GM12878 (cell line): ENCODE results near the gene TKFC. TPM values are rescaled to one million over a fixed set of nuclear protein-coding genes. Genes with fewer than 3 reads are reported as not detected.
A peak's percentile ranks its signal among the peaks of the same experiment; 100 is the strongest.

Experiments used
- ATAC-seq: fragments of 200-7000 bp; cut with Tn5 transposase; 3 replicates; pipeline ENCODE4 v1.9.1; 2020; ENCODE audit warnings: mild to moderate bottlenecking, moderate library complexity
- BruUV-seq: library from RNA; stranded (reverse); fragments of 400-500 nt; replicated peaks from 2 replicates; lab custom pipeline; 2021; lab: Mats Ljungman, UMichigan
- CTCF ChIA-PET: fragments of 300-600 bp; sonication (Branson Sonifier 250); formaldehyde crosslinking; extraction: SDS; loops from one replicate; lab custom pipeline; 2021; ENCODE audit warnings: inconsistent platforms; lab: Yijun Ruan, JAX
- POLR2A ChIA-PET: fragments of 350-600 bp; formaldehyde crosslinking; extraction: SDS; loops from one replicate; lab custom pipeline; 2021; ENCODE audit warnings: inconsistent platforms; lab: Charles Lee
- RAD21 ChIA-PET: fragments of 300-600 bp; sonication (Branson Sonifier 250); formaldehyde crosslinking; loops from one replicate; lab custom pipeline; 2023; ENCODE audit warnings: antibody characterized with exemption; ENCODE audit not compliant: unreplicated experiment; lab: Charles Lee
- SMC1A ChIA-PET: fragments of 300-600 bp; sonication (Branson Sonifier 250); formaldehyde crosslinking; loops from one replicate; lab custom pipeline; 2023; ENCODE audit not compliant: unreplicated experiment, uncharacterized antibody; lab: Charles Lee
- DNase-seq: peaks from one replicate; pipeline ENCODE4 v3.0.0-alpha.2; 2011; ENCODE audit warnings: low read depth, low spot score
- FAIRE-seq: peaks from 3 replicates; lab custom pipeline; 2011; peaks lifted over from hg19 to GRCh38; lab: Jason Lieb, UNC
- H2AFZ ChIP-seq: 2 replicates; pipeline ENCODE4 v1.6.0; 2011; ENCODE audit warnings: low read depth, low read length, control low read depth; ENCODE audit not compliant: control insufficient read depth
- H3K27ac ChIP-seq: 2 replicates; pipeline ENCODE4 v1.5.1; 2011; ENCODE audit warnings: control low read depth; ENCODE audit not compliant: control insufficient read depth, insufficient read depth
- H3K27me3 ChIP-seq, 2 experiments: replicated peaks in 1 of 2; 2 replicates each; pipeline versions ENCODE4 v1.6.0 to v1.6.1; 2011; ENCODE audit warnings: low read length in 1 of 2; ENCODE audit not compliant: control insufficient read depth in 2 of 2, insufficient read depth in 2 of 2
- H3K36me3 ChIP-seq, 2 experiments: 2 replicates each; pipeline ENCODE4 v1.5.1; 2011; ENCODE audit warnings: low read length in 1 of 2; ENCODE audit not compliant: control insufficient read depth in 2 of 2, insufficient read depth in 2 of 2
- H3K4me1 ChIP-seq: 2 replicates; pipeline ENCODE4 v1.6.1; 2011; ENCODE audit warnings: mild to moderate bottlenecking, low read length, moderate library complexity, mixed read lengths; ENCODE audit not compliant: control insufficient read depth, insufficient read depth
- H3K4me2 ChIP-seq: 2 replicates; pipeline ENCODE4 v1.6.0; 2011; ENCODE audit warnings: control low read depth; ENCODE audit not compliant: control insufficient read depth, insufficient read depth
- H3K4me3 ChIP-seq: fragments of 200-600 bp; sonication (generic); 2 replicates; pipeline ENCODE4 v1.5.1; 2016
- H3K79me2 ChIP-seq: 2 replicates; pipeline ENCODE4 v1.6.0; 2011; ENCODE audit warnings: low read length; ENCODE audit not compliant: control insufficient read depth, insufficient read depth
- H3K9ac ChIP-seq: 2 replicates; pipeline ENCODE4 v1.8.0; 2011; ENCODE audit warnings: low read length, control low read depth, mixed read lengths; ENCODE audit not compliant: control insufficient read depth, insufficient read depth
- H3K9me3 ChIP-seq: replicated peaks from 3 replicates; pipeline ENCODE4 v1.5.1; 2011; ENCODE audit warnings: mild to moderate bottlenecking, low read length; ENCODE audit not compliant: control insufficient read depth, insufficient read depth
- H4K20me1 ChIP-seq: 2 replicates; pipeline ENCODE4 v1.6.0; 2011; ENCODE audit not compliant: control insufficient read depth, insufficient read depth
- BCL11A ChIP-seq: IDR thresholded peaks from 2 replicates; pipeline ENCODE4 v1.6.1; 2011; ENCODE audit warnings: low read depth, low read length
- BCL3 ChIP-seq: IDR thresholded peaks from 2 replicates; pipeline ENCODE4 v1.6.1; 2011; ENCODE audit warnings: borderline replicate concordance, low read depth, mild to moderate bottlenecking, moderate library complexity, low read length; ENCODE audit not compliant: insufficient read depth, poor library complexity, severe bottlenecking
- BHLHE40 ChIP-seq, 2 experiments: fragments of 450-650 bp in 1 of 2; IDR thresholded peaks; 2 replicates each; pipeline ENCODE4 v1.6.1; 2011 to 2017; ENCODE audit warnings: low read depth in 2 of 2, borderline replicate concordance in 1 of 2, improper control_type of control experiment in 1 of 2, low read length in 1 of 2, mild to moderate bottlenecking in 1 of 2
- CBX3 ChIP-seq: fragments of 200-600 bp; sonication (generic); IDR thresholded peaks from 2 replicates; pipeline ENCODE4 v1.6.1; 2016; ENCODE audit warnings: low read depth, borderline replicate concordance
- CHD4 ChIP-seq: fragments of 200-600 bp; sonication (generic); IDR thresholded peaks from 2 replicates; pipeline ENCODE4 v1.6.1; 2016; ENCODE audit warnings: mild to moderate bottlenecking
- GATAD2B ChIP-seq: fragments of 450-650 bp; conservative IDR thresholded peaks from 2 replicates; pipeline ENCODE4 v1.6.1; 2017; ENCODE audit warnings: low read depth, mild to moderate bottlenecking, moderate library complexity
- HDAC6 ChIP-seq: fragments of 200-600 bp; sonication (generic); IDR thresholded peaks from one replicate; pipeline ENCODE4 v1.8.0; 2017; ENCODE audit warnings: antibody characterized with exemption; ENCODE audit not compliant: unreplicated experiment
- IKZF2 ChIP-seq, 2 experiments: fragments of 450-650 bp; IDR thresholded peaks; 2 replicates each; pipeline ENCODE4 v1.6.1; 2017; ENCODE audit warnings: mild to moderate bottlenecking in 2 of 2, moderate library complexity in 2 of 2
- IRF3 ChIP-seq: fragments of 450-650 bp; IDR thresholded peaks from 2 replicates; pipeline ENCODE4 v1.6.1; 2014; ENCODE audit warnings: mild to moderate bottlenecking
- MAX ChIP-seq: IDR thresholded peaks from 2 replicates; pipeline ENCODE4 v1.6.1; 2012; ENCODE audit warnings: low read depth, low read length, improper control_type of control experiment
- NFYA ChIP-seq: IDR thresholded peaks from 2 replicates; pipeline ENCODE4 v1.6.1; 2011; ENCODE audit warnings: low read depth, mild to moderate bottlenecking, low read length, improper control_type of control experiment, borderline replicate concordance
- POU2F2 ChIP-seq: IDR thresholded peaks from 3 replicates; pipeline ENCODE4 v1.6.1; 2011; ENCODE audit warnings: low read depth, mild to moderate bottlenecking, low read length, borderline replicate concordance
- SIN3A ChIP-seq: IDR thresholded peaks from 2 replicates; pipeline ENCODE4 v1.6.1; 2012; ENCODE audit warnings: low read depth, low read length, improper control_type of control experiment
- SKIL ChIP-seq: fragments of 450-650 bp; IDR thresholded peaks from 2 replicates; pipeline ENCODE4 v1.6.1; 2017; ENCODE audit warnings: mild to moderate bottlenecking, low read depth, inconsistent platforms; ENCODE audit not compliant: poor library complexity, severe bottlenecking
- ZNF207 ChIP-seq: fragments of 450-650 bp; IDR thresholded peaks from 2 replicates; pipeline ENCODE4 v1.6.1; 2014; ENCODE audit warnings: antibody characterized with exemption, mild to moderate bottlenecking, borderline replicate concordance
- WGBS: methylation state at CpG from one replicate; pipeline ENCODE4 v1.1.6; 2016; ENCODE audit warnings: low lambda C conversion rate; ENCODE audit not compliant: insufficient replicate concordance, insufficient coverage; ENCODE audit errors: missing lambda C conversion rate; 5-methylcytosine and 5-hydroxymethylcytosine counted together
- in situ Hi-C: fragments of 300-500 bp; cut with MboI; formaldehyde crosslinking; loops from 9 replicates; pipeline ENCODE4 v1.14.3; 2018; ENCODE audit warnings: mixed read lengths
- intact Hi-C: fragments of 100-400 bp; cut with micrococcal nuclease; formaldehyde crosslinking; loops from one replicate; pipeline ENCODE4 v1.14.2; 2022; ENCODE audit not compliant: unreplicated experiment
- polyA plus RNA-seq, 11 experiments: library from polyadenylated mRNA; depleted of rRNA in 4 of 11; unstranded in 6 of 11; stranded (reverse) in 5 of 11; fragments of >200 nt; fragmentation: Nextera tagmentation in 4 of 11; fragmentation: Illumina TruSeq in 1 of 11; extraction: Ambion mirVana in 4 of 11; extraction: Trizol in 1 of 11; gene quantifications; 1 replicate in 1 of 11; 2 replicates in 10 of 11; pipeline versions ENCODE4 v1.2.1 to v1.2.3, GENCODE V29; 2011 to 2016; ENCODE audit warnings: inconsistent platforms in 2 of 11, missing spikeins in 2 of 11, low read depth in 1 of 11
- total RNA-seq, 4 experiments: library from RNA; depleted of rRNA in 3 of 4; stranded (reverse); fragments of >200 nt in 3 of 4; fragmentation: Illumina TruSeq in 1 of 4; extraction: Trizol in 1 of 4; gene quantifications; 2 replicates each; pipeline versions ENCODE4 v1.2.1 to v1.2.3, GENCODE V29; 2013 to 2021

Gene TKFC
- total and polyA plus RNA-seq, 10 of the 15 experiments (the other 5 are each of a cell fraction or from before 2014, with no cell fraction given), result 2.4 to 113 (median 59.0) TPM

- SMC1A ChIA-PET, result interaction anchor here (1.0 to 12.8 kb wide), 7 partner anchors 13 to 103 kb away, joined by 3 to 243 read pairs (median 9); partner anchors contain the start of genes DDB1, TKFC and TMEM216
- DNase-seq (peak; percentile 92), ATAC-seq (peak; percentile 75), FAIRE-seq (peak; percentile 87)
- CTCF ChIA-PET, result interaction anchor here (0.7 to 23.9 kb wide), 8 partner anchors 9 to 450 kb away, joined by 3 to 387 read pairs (median 6); partner anchors contain the start of gene TMEM216
- H3K4me3 ChIP-seq, result peak overlapping the region; percentile 54
- in situ Hi-C loops, result no loop called here
- WGBS, result 2% methylated on average over 9 of the region's 9 CpGs
- H3K4me1 ChIP-seq, result peaks cover 34% of the 10 kb centered on the region
- H3K36me3 ChIP-seq, result peaks cover 3 to 19% of the 10 kb centered on the region in 2 experiments
- H3K9me3 ChIP-seq, result no peaks in the 10 kb centered on the region
- POLR2A ChIA-PET, result interaction anchor here (1.0 to 8.7 kb wide), 8 partner anchors 11 to 197 kb away, joined by 4 to 111 read pairs (median 7); partner anchors contain the start of genes DDB1, TKFC, TMEM216 and VPS37C
- RAD21 ChIA-PET, result interaction anchor here (0.9 to 13.0 kb wide), 9 partner anchors 11 to 297 kb away, joined by 3 to 172 read pairs (median 5); partner anchors contain the start of genes CPSF7, DDB1, SDHAF2 and TKFC
- H3K27me3 ChIP-seq, result no peaks in the 10 kb centered on the region
- H3K27ac ChIP-seq, result peak overlapping the region; percentile 92
- peak overlapping the region; percentile 97 for H3K4me2 ChIP-seq
- peak overlapping the region; percentile 69 for H3K9ac ChIP-seq
- intact Hi-C loops, result loop anchor here (2.0 kb wide), 2 partner anchors 21 to 27 kb away; no protein-coding TSS in a partner anchor
- peak overlapping the region; percentile 16 for H2AFZ ChIP-seq
- H4K20me1 ChIP-seq, result no peaks in the 10 kb centered on the region
- peaks cover 40% of the 10 kb centered on the region for H3K79me2 ChIP-seq
- BruUV-seq, result no TSS peak
- TF ChIP-seq POU2F2 (peak; percentile 41; the same call in 2 of the 3 replicates), IRF3 (no peak), NFYA (no peak), CHD4 (0 out of 2 replicates have a peak, but pooled peaks have one; percentile 22), SIN3A (peak; percentile 77), BHLHE40 (IDR thresholded peaks at IDR 0.05; ENCODE audit: borderline replicate concordance in 1 of 2, low read depth in 2 of 2, low read length in 1 of 2) (peak; percentile 40 to 72; a peak in 3 of 4 replicates), BCL11A (peak; percentile 60; the same call in 1 of the 2 replicates), MAX (peak; percentile 28; the same call in 1 of the 2 replicates), ZNF207 (no peak), CBX3 (no peak), IKZF2 (IDR thresholded peaks at IDR 0.05) (peak; percentile 96 to 98), HDAC6 (no peak), SKIL (peak; percentile 68), GATAD2B (peak; percentile 68), BCL3 (no peak)
Observed at GRCh38 chr11:61357233-61357893, 24.3 kb downstream of the TKFC start.
